Hepatocyte (in vitro differentiated cells): Measurements from ENCODE around the gene AAGAB. TPM values are rescaled to one million over a fixed set of nuclear protein-coding genes. Genes with fewer than 3 reads are reported as not detected.
A peak's percentile ranks its signal among the peaks of the same experiment; 100 is the strongest.

Experiments
- DNase-seq: peaks from one replicate; pipeline ENCODE4 v3.0.0-alpha.2; 2016; ENCODE audit warnings: low spot score
- H2AFZ ChIP-seq: fragments of 200-600 bp; sonication (generic); 2 replicates; pipeline ENCODE4 v1.6.0; 2016; ENCODE audit warnings: antibody characterized with exemption, mild to moderate bottlenecking
- H3K27ac ChIP-seq: fragments of 200-600 bp; sonication (generic); 2 replicates; pipeline ENCODE4 v1.5.1; 2016; ENCODE audit warnings: mild to moderate bottlenecking
- H3K27me3 ChIP-seq: fragments of 200-600 bp; sonication (generic); 2 replicates; pipeline ENCODE4 v1.6.1; 2016
- H3K36me3 ChIP-seq: fragments of 200-600 bp; sonication (generic); replicated peaks from 2 replicates; pipeline ENCODE4 v1.5.1; 2016; ENCODE audit warnings: low read depth; ENCODE audit not compliant: insufficient read depth
- H3K4me1 ChIP-seq: fragments of 200-600 bp; sonication (generic); 2 replicates; pipeline ENCODE4 v1.5.1; 2016; ENCODE audit warnings: mild to moderate bottlenecking, moderate library complexity; ENCODE audit not compliant: insufficient read depth
- H3K4me2 ChIP-seq: fragments of 200-600 bp; sonication (generic); 2 replicates; pipeline ENCODE4 v1.6.0; 2016
- H3K4me3 ChIP-seq: fragments of 200-600 bp; sonication (generic); 2 replicates; pipeline ENCODE4 v1.5.1; 2016; ENCODE audit warnings: mild to moderate bottlenecking
- H3K79me2 ChIP-seq: fragments of 200-600 bp; sonication (generic); 2 replicates; pipeline ENCODE4 v1.6.0; 2017; ENCODE audit warnings: mild to moderate bottlenecking
- H3K9me2 ChIP-seq: fragments of 200-600 bp; sonication (generic); replicated peaks from 2 replicates; pipeline ENCODE4 v1.6.0; 2017; ENCODE audit warnings: mild to moderate bottlenecking; ENCODE audit not compliant: insufficient read depth
- H3K9me3 ChIP-seq: fragments of 200-600 bp; sonication (generic); 2 replicates; pipeline ENCODE4 v1.5.1; 2016; ENCODE audit warnings: low read depth, mild to moderate bottlenecking
- H4K20me1 ChIP-seq: fragments of 200-600 bp; sonication (generic); 2 replicates; pipeline ENCODE4 v1.6.0; 2016; ENCODE audit warnings: mild to moderate bottlenecking; ENCODE audit not compliant: insufficient read depth, poor library complexity, severe bottlenecking
- EZH2 ChIP-seq: fragments of 200-600 bp; sonication (generic); IDR thresholded peaks from 2 replicates; pipeline ENCODE4 v1.6.1; 2016; ENCODE audit warnings: antibody characterized with exemption, mild to moderate bottlenecking, borderline replicate concordance
- EZH2phosphoT487 ChIP-seq: fragments of 200-600 bp; sonication (generic); IDR thresholded peaks from one replicate; pipeline ENCODE4 v1.6.1; 2018; ENCODE audit warnings: antibody characterized with exemption, mild to moderate bottlenecking, low read depth, moderate library complexity; ENCODE audit not compliant: unreplicated experiment, severe bottlenecking
- WGBS: methylation state at CpG from one replicate; pipeline ENCODE4 v1.1.6; 2016; ENCODE audit warnings: low lambda C conversion rate; ENCODE audit errors: missing lambda C conversion rate; 5-methylcytosine and 5-hydroxymethylcytosine counted together
- polyA plus RNA-seq: library from polyadenylated mRNA; unstranded; fragments of >200 nt; fragmentation: Nextera tagmentation; extraction: Ambion mirVana; gene quantifications from 2 replicates; pipeline ENCODE4 v1.2.1, GENCODE V29; 2016
- total RNA-seq: library from RNA; depleted of rRNA; stranded (reverse); fragments of >200 nt; gene quantifications from 2 replicates; pipeline ENCODE4 v1.2.3, GENCODE V29; 2014
- TF ChIP-seq, protein P1 (sequence below): fragments of 200-600 bp; sonication (generic); IDR thresholded peaks from 2 replicates; pipeline ENCODE4 v1.5.1; 2016; ENCODE audit warnings: antibody characterized with exemption, mild to moderate bottlenecking; ENCODE audit not compliant: poor library complexity

AAGAB gene
- total and polyA plus RNA-seq, 2 experiments from 2014 or later, result 30.8 to 36.2 TPM

DNA sequence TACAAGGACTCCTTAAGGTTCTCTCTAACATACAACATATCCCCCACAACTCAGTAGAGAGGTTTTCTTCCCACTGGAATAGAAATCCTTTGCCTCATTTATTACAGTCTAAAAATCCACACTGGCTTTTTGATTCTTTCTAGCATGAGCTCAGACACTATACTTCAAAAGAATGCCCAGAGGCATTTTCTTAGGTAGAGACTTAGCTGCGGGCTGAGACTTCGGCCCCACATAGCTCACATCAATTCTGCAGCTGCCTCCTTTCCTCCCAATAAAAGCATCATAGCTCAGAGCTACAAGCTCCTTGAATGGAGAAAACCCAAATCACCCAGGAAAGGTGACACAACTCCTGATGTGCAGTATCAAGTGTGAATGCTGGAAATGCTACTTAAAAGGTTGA lies 52.4 kb downstream of the AAGAB start:
- 73% methylated on average over 2 of the region's 2 CpGs for WGBS
- Histone ChIP-seq H4K20me1 (no peaks in the 10 kb centered on the region), H3K4me1 (peaks cover 18% of the 10 kb centered on the region), H3K36me3 (no peaks in the 10 kb centered on the region), H3K9me2 (no peaks in the 10 kb centered on the region), H3K27ac (peak overlapping the region; percentile 33), H3K9me3 (no peaks in the 10 kb centered on the region), H2AFZ (no peak overlapping the region), H3K27me3 (no peaks in the 10 kb centered on the region), H3K79me2 (no peaks in the 10 kb centered on the region), H3K4me2 (no peak overlapping the region), H3K4me3 (no peak overlapping the region)
- no peak for TF ChIP-seq EZH2
- no peak for DNase-seq

DNA sequence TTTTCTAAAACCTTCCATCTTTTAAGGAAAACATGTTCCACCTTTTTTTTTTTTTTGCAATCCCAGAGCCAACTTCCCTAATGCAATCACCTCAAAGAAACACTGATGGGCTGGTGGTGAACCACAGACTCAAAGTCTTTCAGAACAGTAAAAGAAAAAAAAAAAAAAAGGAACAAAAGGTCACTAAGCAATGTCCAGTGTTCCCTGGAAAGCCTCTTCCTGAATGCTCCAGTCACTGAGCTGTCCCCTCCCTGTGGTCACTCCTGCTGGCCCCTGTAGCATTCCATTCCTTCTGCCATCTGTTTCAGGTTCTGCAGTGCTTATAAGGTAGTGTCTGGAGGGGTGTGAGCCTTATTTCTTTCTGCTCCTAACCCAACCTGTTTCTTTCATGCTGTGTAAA lies 53.3 kb downstream of the AAGAB start:
- Histone ChIP-seq H3K36me3 (no peaks in the 10 kb centered on the region), H3K9me3 (no peaks in the 10 kb centered on the region), H3K79me2 (no peaks in the 10 kb centered on the region), H3K4me2 (no peak overlapping the region), H3K4me1 (peaks cover 19% of the 10 kb centered on the region), H2AFZ (no peak overlapping the region), H3K27me3 (no peaks in the 10 kb centered on the region), H3K27ac (peak overlapping the region; percentile 33), H3K4me3 (no peak overlapping the region), H4K20me1 (no peaks in the 10 kb centered on the region), H3K9me2 (no peaks in the 10 kb centered on the region)
- no peak for DNase-seq
- TF ChIP-seq EZH2 (no peak), EZH2phosphoT487 (no peak)
- TF ChIP-seq, protein P1, sequence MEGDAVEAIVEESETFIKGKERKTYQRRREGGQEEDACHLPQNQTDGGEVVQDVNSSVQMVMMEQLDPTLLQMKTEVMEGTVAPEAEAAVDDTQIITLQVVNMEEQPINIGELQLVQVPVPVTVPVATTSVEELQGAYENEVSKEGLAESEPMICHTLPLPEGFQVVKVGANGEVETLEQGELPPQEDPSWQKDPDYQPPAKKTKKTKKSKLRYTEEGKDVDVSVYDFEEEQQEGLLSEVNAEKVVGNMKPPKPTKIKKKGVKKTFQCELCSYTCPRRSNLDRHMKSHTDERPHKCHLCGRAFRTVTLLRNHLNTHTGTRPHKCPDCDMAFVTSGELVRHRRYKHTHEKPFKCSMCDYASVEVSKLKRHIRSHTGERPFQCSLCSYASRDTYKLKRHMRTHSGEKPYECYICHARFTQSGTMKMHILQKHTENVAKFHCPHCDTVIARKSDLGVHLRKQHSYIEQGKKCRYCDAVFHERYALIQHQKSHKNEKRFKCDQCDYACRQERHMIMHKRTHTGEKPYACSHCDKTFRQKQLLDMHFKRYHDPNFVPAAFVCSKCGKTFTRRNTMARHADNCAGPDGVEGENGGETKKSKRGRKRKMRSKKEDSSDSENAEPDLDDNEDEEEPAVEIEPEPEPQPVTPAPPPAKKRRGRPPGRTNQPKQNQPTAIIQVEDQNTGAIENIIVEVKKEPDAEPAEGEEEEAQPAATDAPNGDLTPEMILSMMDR, result no peak

DNA sequence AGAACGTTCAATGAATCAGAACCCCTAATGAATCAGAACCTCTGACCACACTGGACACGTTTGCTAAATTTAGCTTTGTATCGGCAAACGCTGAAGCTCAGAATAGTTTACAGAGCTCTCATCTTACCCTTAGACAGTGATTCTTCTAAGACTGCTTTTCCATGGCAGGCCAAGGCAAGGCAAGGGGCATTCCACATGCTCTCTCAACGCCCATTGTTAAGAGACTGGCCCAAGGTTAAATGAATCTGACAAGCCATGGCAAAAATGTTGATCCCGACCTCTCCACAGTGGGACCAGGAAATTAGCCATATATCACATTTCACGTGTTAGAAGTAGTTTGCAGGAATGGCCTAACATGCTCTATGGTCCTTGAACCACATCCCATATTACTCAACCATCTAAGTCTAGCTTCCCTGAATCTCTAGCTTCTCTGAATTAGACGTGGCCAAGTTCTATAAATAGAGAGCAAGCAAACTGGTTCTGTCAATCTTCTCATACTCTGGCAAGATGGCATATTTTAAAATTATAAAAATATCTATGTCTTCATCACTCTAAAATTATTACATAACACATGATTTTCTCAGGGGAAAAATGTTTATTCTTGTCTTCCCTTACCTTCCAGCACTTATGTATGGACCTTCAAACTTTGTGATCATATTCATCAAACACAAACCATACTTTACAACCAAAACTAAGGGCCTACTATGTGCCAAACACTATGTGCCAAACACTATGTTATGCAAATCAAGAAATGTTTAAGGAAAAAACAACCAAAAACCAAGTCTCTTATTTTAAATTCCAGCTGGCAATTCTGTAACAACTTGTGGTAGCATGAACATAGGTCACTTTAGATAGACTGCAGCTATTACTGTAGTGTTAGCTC lies 54.3 kb downstream of the AAGAB start:
- TF ChIP-seq EZH2phosphoT487 (no peak), EZH2 (no peak)
- TF ChIP-seq, protein P1, result no peak

DNA sequence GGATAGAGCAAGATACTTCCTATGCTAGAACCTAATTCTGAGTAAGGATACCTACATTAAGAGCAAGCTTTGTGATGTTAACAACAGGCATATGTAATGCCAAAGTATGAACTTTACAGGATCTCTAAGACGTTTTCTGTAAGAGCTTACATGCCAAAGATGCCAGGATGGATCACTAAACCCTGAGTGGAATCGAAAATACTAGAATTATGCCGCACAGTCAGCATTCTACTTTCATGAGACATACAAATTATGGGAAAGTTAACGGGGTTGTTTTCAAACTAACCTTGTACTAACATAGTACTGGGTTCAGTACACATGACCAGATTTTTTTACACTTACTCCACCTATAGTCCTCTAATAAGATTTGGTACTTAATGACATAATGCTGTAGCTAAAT lies 55.1 kb downstream of the AAGAB start:
- H3K9me3 ChIP-seq, result no peaks in the 10 kb centered on the region
- no peaks in the 10 kb centered on the region for H3K36me3 ChIP-seq
- DNase-seq, result no peak
- peaks cover 19% of the 10 kb centered on the region for H3K4me1 ChIP-seq
- no peaks in the 10 kb centered on the region for H3K27me3 ChIP-seq
- no peak overlapping the region for H3K4me3 ChIP-seq
- H3K9me2 ChIP-seq, result no peaks in the 10 kb centered on the region
- no peaks in the 10 kb centered on the region for H3K79me2 ChIP-seq
- no peak overlapping the region for H3K27ac ChIP-seq
- 82% methylated on average over 4 of the region's 4 CpGs for WGBS
- no peaks in the 10 kb centered on the region for H4K20me1 ChIP-seq
- no peak overlapping the region for H2AFZ ChIP-seq
- no peak overlapping the region for H3K4me2 ChIP-seq
- TF ChIP-seq EZH2 (no peak), EZH2phosphoT487 (no peak)
- TF ChIP-seq, protein P1, result no peak

More for the DNA sequence above, 54.3 kb downstream of the AAGAB start:
- Histone ChIP-seq H2AFZ (no peak overlapping the region), H3K27me3 (no peaks in the 10 kb centered on the region), H3K4me2 (no peak overlapping the region), H3K36me3 (no peaks in the 10 kb centered on the region), H4K20me1 (no peaks in the 10 kb centered on the region), H3K79me2 (no peaks in the 10 kb centered on the region), H3K4me1 (peaks cover 19% of the 10 kb centered on the region), H3K27ac (peak overlapping the region; percentile 33), H3K9me2 (no peaks in the 10 kb centered on the region), H3K4me3 (no peak overlapping the region), H3K9me3 (no peaks in the 10 kb centered on the region)
- WGBS, result 89% methylated on average over 8 of the region's 8 CpGs
- DNase-seq, result no peak
